Measurements from ENCODE around the gene DPP6.

Gene DPP6

GRCh38 chr7:154437234-154437633 lies 385.0 kb downstream of the DPP6 start:
- no peak for DNase-seq (ENCODE audit: extremely low spot score)
- no peak for TF ChIP-seq TARDBP (IDR thresholded peaks at IDR 0.05)
- ChIA-PET POLR2A (no interaction called here), CTCF (no interaction called here)

GRCh38 chr7:154438571-154439367 lies 386.6 kb downstream of the DPP6 start:
- CTCF ChIA-PET, result no interaction called here
- no peak for DNase-seq (ENCODE audit: extremely low spot score)
- TF ChIP-seq FOXM1 (IDR thresholded peaks at IDR 0.05; ENCODE audit: borderline replicate concordance) (no peak), ZNF384 (IDR thresholded peaks at IDR 0.05) (no peak), CTBP1 (IDR thresholded peaks at IDR 0.05; ENCODE audit: borderline replicate concordance) (no peak)
- POLR2A ChIA-PET, result no interaction called here

GRCh38 chr7:154440058-154440457 lies 387.9 kb downstream of the DPP6 start:
- DNase-seq (ENCODE audit: extremely low spot score), result no peak
- no peak for TF ChIP-seq CTBP1 (IDR thresholded peaks at IDR 0.05; ENCODE audit: borderline replicate concordance)
- CTCF ChIA-PET, result no interaction called here
- POLR2A ChIA-PET, result no interaction called here

GRCh38 chr7:154440651-154441050 lies 388.5 kb downstream of the DPP6 start:
- DNase-seq (ENCODE audit: extremely low spot score), result no peak
- ChIA-PET CTCF (no interaction called here), POLR2A (no interaction called here)
- TF ChIP-seq LEF1 (IDR thresholded peaks at IDR 0.05; ENCODE audit: borderline replicate concordance), result no peak
- no peak for TF ChIP-seq L3MBTL2 (conservative IDR thresholded peaks at IDR 0.05)
- TF ChIP-seq CTBP1 (IDR thresholded peaks at IDR 0.05; ENCODE audit: borderline replicate concordance), result no peak
- TF ChIP-seq FOXM1 (IDR thresholded peaks at IDR 0.05; ENCODE audit: borderline replicate concordance), result no peak
- no peak for TF ChIP-seq ZNF384 (IDR thresholded peaks at IDR 0.05)
- no peak for TF ChIP-seq TARDBP (IDR thresholded peaks at IDR 0.05)
- no peak for TF ChIP-seq ELF4 (IDR thresholded peaks at IDR 0.05)
- no peak for TF ChIP-seq FOXK2 (IDR thresholded peaks at IDR 0.05)
- TF ChIP-seq PKNOX1 (IDR thresholded peaks at IDR 0.05), result no peak
- no peak for TF ChIP-seq HDGF (IDR thresholded peaks at IDR 0.05; ENCODE audit: borderline replicate concordance)
- no peak for TF ChIP-seq SP1 (IDR thresholded peaks at IDR 0.05)
- no peak for TF ChIP-seq FOXA1 (IDR thresholded peaks at IDR 0.05)
- TF ChIP-seq SUZ12 (IDR thresholded peaks at IDR 0.05), result no peak
- no peak for TF ChIP-seq NFRKB (IDR thresholded peaks at IDR 0.05)
- TF ChIP-seq ARNT (IDR thresholded peaks at IDR 0.05), result no peak
- no peak for TF ChIP-seq BHLHE40 (IDR thresholded peaks at IDR 0.05; ENCODE audit: borderline replicate concordance)

- POLR2A ChIA-PET, result no interaction called here
- DNase-seq (ENCODE audit: extremely low spot score), result no peak
- CTCF ChIA-PET, result interaction anchor here (0.9 kb wide), 1 partner anchor 81 kb away, joined by 3 read pairs; no protein-coding TSS in a partner anchor
- TF ChIP-seq CTBP1 (IDR thresholded peaks at IDR 0.05; ENCODE audit: borderline replicate concordance) (no peak), NFRKB (IDR thresholded peaks at IDR 0.05) (no peak), TARDBP (IDR thresholded peaks at IDR 0.05) (no peak), FOXA1 (IDR thresholded peaks at IDR 0.05) (no peak), PKNOX1 (IDR thresholded peaks at IDR 0.05) (no peak), BHLHE40 (IDR thresholded peaks at IDR 0.05; ENCODE audit: borderline replicate concordance) (no peak), L3MBTL2 (conservative IDR thresholded peaks at IDR 0.05) (no peak), SUZ12 (IDR thresholded peaks at IDR 0.05) (no peak), ARNT (IDR thresholded peaks at IDR 0.05) (no peak), ELF4 (IDR thresholded peaks at IDR 0.05) (no peak), FOXK2 (IDR thresholded peaks at IDR 0.05) (no peak), LEF1 (IDR thresholded peaks at IDR 0.05; ENCODE audit: borderline replicate concordance) (no peak), FOXM1 (IDR thresholded peaks at IDR 0.05; ENCODE audit: borderline replicate concordance) (no peak)
Observed at GRCh38 chr7:154441811-154442210, 389.6 kb downstream of the DPP6 start.

- TF ChIP-seq FOXK2 (IDR thresholded peaks at IDR 0.05) (no peak), NFRKB (IDR thresholded peaks at IDR 0.05) (no peak), ELF4 (IDR thresholded peaks at IDR 0.05) (no peak), HDGF (IDR thresholded peaks at IDR 0.05; ENCODE audit: borderline replicate concordance) (no peak), TARDBP (IDR thresholded peaks at IDR 0.05) (no peak), ARNT (IDR thresholded peaks at IDR 0.05) (no peak), L3MBTL2 (conservative IDR thresholded peaks at IDR 0.05) (no peak), LEF1 (IDR thresholded peaks at IDR 0.05; ENCODE audit: borderline replicate concordance) (no peak), FOXM1 (IDR thresholded peaks at IDR 0.05; ENCODE audit: borderline replicate concordance) (no peak), FOXA1 (IDR thresholded peaks at IDR 0.05) (no peak), SP1 (IDR thresholded peaks at IDR 0.05) (no peak), BHLHE40 (IDR thresholded peaks at IDR 0.05; ENCODE audit: borderline replicate concordance) (no peak), SUZ12 (IDR thresholded peaks at IDR 0.05) (no peak), PKNOX1 (IDR thresholded peaks at IDR 0.05) (no peak), CTBP1 (IDR thresholded peaks at IDR 0.05; ENCODE audit: borderline replicate concordance) (no peak), ZNF384 (IDR thresholded peaks at IDR 0.05) (no peak)
- no peak for DNase-seq (ENCODE audit: extremely low spot score)
- ChIA-PET POLR2A (no interaction called here), CTCF (no interaction called here)
Observed at GRCh38 chr7:154442939-154443338, 390.7 kb downstream of the DPP6 start.

- ChIA-PET CTCF (no interaction called here), POLR2A (no interaction called here)
- no peak for DNase-seq (ENCODE audit: extremely low spot score)
- TF ChIP-seq ZNF384 (IDR thresholded peaks at IDR 0.05) (no peak), ARNT (IDR thresholded peaks at IDR 0.05) (no peak), BHLHE40 (IDR thresholded peaks at IDR 0.05; ENCODE audit: borderline replicate concordance) (no peak), HDGF (IDR thresholded peaks at IDR 0.05; ENCODE audit: borderline replicate concordance) (no peak), CTBP1 (IDR thresholded peaks at IDR 0.05; ENCODE audit: borderline replicate concordance) (no peak), ELF4 (IDR thresholded peaks at IDR 0.05) (no peak), NFRKB (IDR thresholded peaks at IDR 0.05) (no peak), FOXK2 (IDR thresholded peaks at IDR 0.05) (no peak), L3MBTL2 (conservative IDR thresholded peaks at IDR 0.05) (no peak)
Observed at GRCh38 chr7:154450451-154450850, 398.3 kb downstream of the DPP6 start.

Measured in HEK293T (cell line).